ENCODE data around the gene SDC3. TPM values are rescaled to one million over a fixed set of nuclear protein-coding genes. Genes with fewer than 3 reads are reported as not detected.

Gene SDC3
- total and polyA plus RNA-seq, 2 of the 8 experiments (the other 6 are each of a cell fraction or from before 2014, with no cell fraction given): 7.0 to 27.0 TPM

DNA sequence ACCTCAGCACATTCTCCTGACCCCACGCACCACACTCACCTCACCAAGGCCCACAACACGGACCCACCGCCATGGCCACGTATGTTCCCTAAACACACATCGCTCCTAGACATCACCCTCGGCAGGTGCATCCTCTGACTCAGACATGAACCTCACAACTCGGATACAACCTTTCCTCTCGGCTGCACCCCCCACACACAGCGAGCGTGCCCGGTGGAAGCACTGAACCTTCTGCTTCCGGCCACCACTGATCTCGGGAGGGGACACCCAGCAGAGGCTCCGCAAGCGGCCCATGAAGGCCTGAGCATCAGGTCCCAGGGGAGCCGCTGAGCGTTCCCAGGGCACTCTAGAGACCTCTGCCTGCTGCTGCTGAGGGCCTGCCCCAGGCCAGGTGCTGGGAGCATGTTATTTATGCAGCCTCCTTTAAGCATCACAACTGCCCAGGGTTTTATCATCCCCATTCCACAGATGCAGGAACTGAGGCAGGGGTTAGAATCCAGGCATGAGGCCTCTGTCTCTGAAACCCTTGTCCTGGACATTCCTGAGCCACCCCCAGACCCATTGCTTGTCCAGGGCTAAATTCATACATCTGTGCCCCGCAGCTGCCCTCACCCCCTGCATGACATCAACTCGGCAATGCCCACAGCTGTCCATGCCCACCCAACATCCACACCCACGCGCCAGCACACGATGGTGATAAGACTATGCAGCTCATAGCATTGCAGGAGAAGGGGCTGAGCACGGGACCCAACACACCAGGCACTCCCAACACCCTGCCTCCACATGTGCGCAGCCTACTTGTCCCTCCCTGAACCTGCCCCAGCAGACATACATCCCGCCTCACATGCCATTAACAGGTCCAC is 27.0 kb downstream of the SDC3 start:
- H4K8ac ChIP-seq (ENCODE audit: extremely low read depth, insufficient read depth, low read length): peak overlapping the region; percentile 71
- peaks cover 13% of the 10 kb centered on the region for H3K79me1 ChIP-seq (ENCODE audit: low read depth, low read length)
- H2BK15ac ChIP-seq (ENCODE audit: low read length): no peak overlapping the region
- no peaks in the 10 kb centered on the region for H3K23me2 ChIP-seq (ENCODE audit: low read depth, low read length)
- H2AK5ac ChIP-seq (ENCODE audit: low read depth, low read length): no peak overlapping the region
- H3K23ac ChIP-seq (ENCODE audit: insufficient read length): no peak overlapping the region
- WGBS, 2 experiments (ENCODE audit: extremely low coverage in 1 of 2, insufficient coverage in 1 of 2, insufficient read length in 1 of 2, insufficient replicate concordance in 2 of 2, low coverage in 1 of 2, low lambda C conversion rate in 2 of 2, missing lambda C conversion rate in 1 of 2): 94% methylated on average over 25 of the region's 25 CpGs; no CpG with 5 or more reads in 1 of the 2 experiments
- no peak overlapping the region for H3K4ac ChIP-seq (replicated peaks; ENCODE audit: insufficient read length, low read depth, low read length)
- H3K18ac ChIP-seq (ENCODE audit: extremely low read depth, low read length): no peak overlapping the region; the same call in 1 of the 2 replicates
- no peak overlapping the region for H2AFZ ChIP-seq (ENCODE audit: low read length)
- no peak overlapping the region for H4K5ac ChIP-seq (ENCODE audit: insufficient read length, low read depth, low read length)
- no peaks in the 10 kb centered on the region for H3K36me3 ChIP-seq (ENCODE audit: control insufficient read depth in 2 of 4, insufficient read depth in 4 of 4, low read length in 3 of 4)
- H3K9ac ChIP-seq (replicated peaks in 1 of 4; ENCODE audit: extremely low read depth in 1 of 4, low read depth in 3 of 4, low read length in 3 of 4): no peak overlapping the region
- CTCF ChIA-PET (ENCODE audit: partially characterized antibody): interaction anchor here (1.0 to 2.5 kb wide), 7 partner anchors 8 to 103 kb away, joined by 3 to 7 read pairs (median 3); no protein-coding TSS in a partner anchor
- no peaks in the 10 kb centered on the region for H3K9me3 ChIP-seq (ENCODE audit: insufficient read depth in 2 of 2, low read depth in 1 of 2, low read length in 1 of 2)
- no peak overlapping the region for H4K91ac ChIP-seq (replicated peaks; ENCODE audit: insufficient read length, low read length)
- H3K4me2 ChIP-seq (ENCODE audit: insufficient read depth in 1 of 2, low read depth in 2 of 2, low read length in 2 of 2): no peak overlapping the region
- H3K4me3 ChIP-seq (ENCODE audit: extremely low read depth in 1 of 4, insufficient read depth in 2 of 4, low read depth in 3 of 4, low read length in 4 of 4): no peak overlapping the region
- H3K4me1 ChIP-seq (replicated peaks in 1 of 4; ENCODE audit: control insufficient read depth in 3 of 4, insufficient read depth in 4 of 4, low read length in 3 of 4): peaks cover 3 to 21% (median 9%) of the 10 kb centered on the region in 4 experiments
- peaks cover 9 to 14% of the 10 kb centered on the region in 2 experiments for H4K20me1 ChIP-seq (replicated peaks in 1 of 2; ENCODE audit: control insufficient read depth in 1 of 2, insufficient read depth in 2 of 2, low read length in 2 of 2)
- no peak overlapping the region for H3K56ac ChIP-seq (replicated peaks; ENCODE audit: insufficient read length, low read depth, low read length)
- no peak overlapping the region for H3K27ac ChIP-seq (ENCODE audit: low read depth, low read length)
- H2BK20ac ChIP-seq (ENCODE audit: low read length): no peak overlapping the region
- POLR2A ChIA-PET (ENCODE audit: partially characterized antibody): interaction anchor here (0.6 to 2.0 kb wide), 4 partner anchors 8 to 15 kb away, joined by 3 to 5 read pairs (median 4); no protein-coding TSS in a partner anchor
- FAIRE-seq: no peak
- no peaks in the 10 kb centered on the region; a peak in 1 of 4 replicates for H3K79me2 ChIP-seq (ENCODE audit: control insufficient read depth in 1 of 2, insufficient read depth in 2 of 2, low read length in 2 of 2)
- no peak overlapping the region for H2BK120ac ChIP-seq (replicated peaks; ENCODE audit: low read depth, low read length)
- no peak for DNase-seq (ENCODE audit: low read depth in 1 of 2, low spot score in 2 of 2)
- H3K14ac ChIP-seq (ENCODE audit: insufficient read length): no peak overlapping the region
- no peaks in the 10 kb centered on the region for H3K27me3 ChIP-seq (replicated peaks in 1 of 4; ENCODE audit: control insufficient read depth in 3 of 4, extremely low read depth in 1 of 4, insufficient read depth in 3 of 4, low read length in 3 of 4)
- TF ChIP-seq RNF2 (IDR thresholded peaks at IDR 0.05; ENCODE audit: borderline replicate concordance, low read depth, low read length, missing control alignments, poor library complexity, severe bottlenecking) (no peak), SIRT6 (IDR thresholded peaks at IDR 0.05; ENCODE audit: low read length) (no peak), RAD21 (IDR thresholded peaks at IDR 0.05 in 1 of 2, conservative IDR thresholded peaks at IDR 0.05 in 1 of 2; ENCODE audit: low read depth in 2 of 2, low read length in 2 of 2) (no peak), ZNF274 (IDR thresholded peaks at IDR 0.05; ENCODE audit: borderline replicate concordance, extremely low read depth, low read length) (no peak), BCL11A (IDR thresholded peaks at IDR 0.05; ENCODE audit: low read depth in 2 of 2, low read length in 2 of 2) (no peak), BACH1 (IDR thresholded peaks at IDR 0.05; ENCODE audit: low read length) (no peak), KDM1A (IDR thresholded peaks at IDR 0.05; ENCODE audit: borderline replicate concordance, low read length) (0 out of 2 replicates have a peak, but pooled peaks have one; percentile 60)
- TF ChIP-seq, protein P1, sequence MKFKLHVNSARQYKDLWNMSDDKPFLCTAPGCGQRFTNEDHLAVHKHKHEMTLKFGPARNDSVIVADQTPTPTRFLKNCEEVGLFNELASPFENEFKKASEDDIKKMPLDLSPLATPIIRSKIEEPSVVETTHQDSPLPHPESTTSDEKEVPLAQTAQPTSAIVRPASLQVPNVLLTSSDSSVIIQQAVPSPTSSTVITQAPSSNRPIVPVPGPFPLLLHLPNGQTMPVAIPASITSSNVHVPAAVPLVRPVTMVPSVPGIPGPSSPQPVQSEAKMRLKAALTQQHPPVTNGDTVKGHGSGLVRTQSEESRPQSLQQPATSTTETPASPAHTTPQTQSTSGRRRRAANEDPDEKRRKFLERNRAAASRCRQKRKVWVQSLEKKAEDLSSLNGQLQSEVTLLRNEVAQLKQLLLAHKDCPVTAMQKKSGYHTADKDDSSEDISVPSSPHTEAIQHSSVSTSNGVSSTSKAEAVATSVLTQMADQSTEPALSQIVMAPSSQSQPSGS (IDR thresholded peaks at IDR 0.05; ENCODE audit: low read length): no peak
- peak overlapping the region; percentile 6; the same call in 1 of the 2 replicates for H2BK12ac ChIP-seq (ENCODE audit: low read depth, low read length)
- peak overlapping the region; percentile 30 for H2BK5ac ChIP-seq (ENCODE audit: low read depth, low read length)
